ENCODE data around the gene MBNL2. TPM values are rescaled to one million over a fixed set of nuclear protein-coding genes. Genes with fewer than 3 reads are reported as not detected.
A peak's percentile ranks its signal among the peaks of the same experiment; 100 is the strongest.

Gene MBNL2
- total and polyA plus RNA-seq, 7 donors = 11.8 to 110 (median 84.7) TPM

GRCh38 chr13:97385146-97385545 lies 163.0 kb downstream of the MBNL2 start:
- Histone ChIP-seq H3K36me3 (peaks cover 0 to 42% (median 5%) of the 10 kb centered on the region in 4 donors), H3K4me1 (peaks cover 0 to 50% (median 23%) of the 10 kb centered on the region in 4 donors), H3K27me3 (no peaks in the 10 kb centered on the region), H3K4me3 (no peak overlapping the region), H3K9me3 (no peaks in the 10 kb centered on the region), H3K27ac (peak overlapping the region in 1 of 4 donors; percentile 34)
- no peak for TF ChIP-seq POLR2A (IDR thresholded peaks at IDR 0.05)
- TF ChIP-seq EP300 (IDR thresholded peaks at IDR 0.05) = no peak
- TF ChIP-seq, protein P1, sequence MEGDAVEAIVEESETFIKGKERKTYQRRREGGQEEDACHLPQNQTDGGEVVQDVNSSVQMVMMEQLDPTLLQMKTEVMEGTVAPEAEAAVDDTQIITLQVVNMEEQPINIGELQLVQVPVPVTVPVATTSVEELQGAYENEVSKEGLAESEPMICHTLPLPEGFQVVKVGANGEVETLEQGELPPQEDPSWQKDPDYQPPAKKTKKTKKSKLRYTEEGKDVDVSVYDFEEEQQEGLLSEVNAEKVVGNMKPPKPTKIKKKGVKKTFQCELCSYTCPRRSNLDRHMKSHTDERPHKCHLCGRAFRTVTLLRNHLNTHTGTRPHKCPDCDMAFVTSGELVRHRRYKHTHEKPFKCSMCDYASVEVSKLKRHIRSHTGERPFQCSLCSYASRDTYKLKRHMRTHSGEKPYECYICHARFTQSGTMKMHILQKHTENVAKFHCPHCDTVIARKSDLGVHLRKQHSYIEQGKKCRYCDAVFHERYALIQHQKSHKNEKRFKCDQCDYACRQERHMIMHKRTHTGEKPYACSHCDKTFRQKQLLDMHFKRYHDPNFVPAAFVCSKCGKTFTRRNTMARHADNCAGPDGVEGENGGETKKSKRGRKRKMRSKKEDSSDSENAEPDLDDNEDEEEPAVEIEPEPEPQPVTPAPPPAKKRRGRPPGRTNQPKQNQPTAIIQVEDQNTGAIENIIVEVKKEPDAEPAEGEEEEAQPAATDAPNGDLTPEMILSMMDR (IDR thresholded peaks at IDR 0.05) = no peak
- no peak for TF ChIP-seq POLR2AphosphoS5 (IDR thresholded peaks at IDR 0.05)
- intact Hi-C loops (cut with DNase I) = no loop called here
- DNase-seq = no peak

GRCh38 chr13:97385854-97386253 lies 163.7 kb downstream of the MBNL2 start:
- no peaks in the 10 kb centered on the region for H3K27me3 ChIP-seq
- DNase-seq = no peak
- intact Hi-C loops (cut with DNase I) = no loop called here
- no peak for TF ChIP-seq EP300 (IDR thresholded peaks at IDR 0.05)
- TF ChIP-seq POLR2AphosphoS5 (IDR thresholded peaks at IDR 0.05) = no peak
- TF ChIP-seq, protein P1 (IDR thresholded peaks at IDR 0.05) = no peak
- no peak for TF ChIP-seq POLR2A (IDR thresholded peaks at IDR 0.05)
- WGBS, 2 donors = 98% methylated on average over 3 of the region's 3 CpGs
- peaks cover 0 to 50% (median 23%) of the 10 kb centered on the region in 4 donors for H3K4me1 ChIP-seq
- peak overlapping the region in 1 of 4 donors; percentile 37 for H3K27ac ChIP-seq
- no peaks in the 10 kb centered on the region for H3K9me3 ChIP-seq
- peaks cover 0 to 35% (median 5%) of the 10 kb centered on the region in 4 donors for H3K36me3 ChIP-seq
- no peak overlapping the region for H3K4me3 ChIP-seq

- H3K4me1 ChIP-seq = peaks cover 0 to 50% (median 23%) of the 10 kb centered on the region in 4 donors
- peaks cover 0 to 40% (median 4%) of the 10 kb centered on the region in 4 donors for H3K36me3 ChIP-seq
- WGBS, 2 donors = 58 to 85% methylated on average over 4 of the region's 4 CpGs
- DNase-seq = peak; percentile 66
- H3K27me3 ChIP-seq = no peaks in the 10 kb centered on the region
- TF ChIP-seq, protein P1 (IDR thresholded peaks at IDR 0.05) = no peak
- no peak for TF ChIP-seq POLR2A (IDR thresholded peaks at IDR 0.05)
- no peak for TF ChIP-seq POLR2AphosphoS5 (IDR thresholded peaks at IDR 0.05)
- TF ChIP-seq EP300 (IDR thresholded peaks at IDR 0.05) = no peak
- intact Hi-C loops (cut with DNase I) = no loop called here
- no peaks in the 10 kb centered on the region for H3K9me3 ChIP-seq
- peak overlapping the region in 3 of 4 donors; percentile 11 to 38 (median 37) for H3K27ac ChIP-seq
- no peak overlapping the region for H3K4me3 ChIP-seq
Measured at GRCh38 chr13:97386801-97387484, 164.8 kb downstream of the MBNL2 start.

GRCh38 chr13:97387485-97387839 lies 165.3 kb downstream of the MBNL2 start:
- Histone ChIP-seq H3K9me3 (no peaks in the 10 kb centered on the region), H3K27me3 (no peaks in the 10 kb centered on the region), H3K4me3 (no peak overlapping the region), H3K36me3 (peaks cover 0 to 40% (median 2%) of the 10 kb centered on the region in 4 donors), H3K27ac (peak overlapping the region in 3 of 4 donors; percentile 11 to 38 (median 28)), H3K4me1 (peaks cover 0 to 50% (median 23%) of the 10 kb centered on the region in 4 donors)
- DNase-seq = no peak
- 86 to 95% methylated on average over 5 of the region's 5 CpGs for WGBS, 2 donors
- TF ChIP-seq POLR2AphosphoS5 (IDR thresholded peaks at IDR 0.05) (peak in 1 of 4 donors; percentile 27), EP300 (IDR thresholded peaks at IDR 0.05) (no peak), POLR2A (IDR thresholded peaks at IDR 0.05) (no peak)
- TF ChIP-seq, protein P1 (IDR thresholded peaks at IDR 0.05) = no peak
- intact Hi-C loops (cut with DNase I) = no loop called here
